HL-60 (cell line): Measurements from ENCODE around the gene VRK3.

ENCODE experiments used
- DNase-seq, 2 experiments: peaks; one replicate each; pipeline ENCODE4 v3.0.0-alpha.2; 2010 to 2020; ENCODE audit warnings: low read depth in 1 of 2, low spot score in 1 of 2
- H3K27ac ChIP-seq: fragments of 250-450 bp; sonication (Bioruptor Pico); replicated peaks from 2 replicates; pipeline ENCODE4 v1.5.1; 2020; ENCODE audit warnings: mild to moderate bottlenecking, moderate library complexity
- H3K27me3 ChIP-seq: fragments of 250-450 bp; sonication (Bioruptor Pico); 2 replicates; pipeline ENCODE4 v1.5.1; 2021; ENCODE audit warnings: mild to moderate bottlenecking, moderate library complexity; ENCODE audit not compliant: insufficient read depth, poor library complexity, severe bottlenecking
- H3K4me3 ChIP-seq: replicated peaks from 2 replicates; pipeline ENCODE4 v1.5.1; 2011; ENCODE audit warnings: mild to moderate bottlenecking, control low read depth, low read length; ENCODE audit not compliant: insufficient read depth
- GABPA ChIP-seq: IDR thresholded peaks from 2 replicates; pipeline ENCODE4 v1.6.1; 2012; ENCODE audit warnings: low read depth
- POLR2AphosphoS5 ChIP-seq: IDR thresholded peaks from 2 replicates; pipeline ENCODE4 v1.6.1; 2012; ENCODE audit warnings: low read depth
- SPI1 ChIP-seq: IDR thresholded peaks from 2 replicates; pipeline ENCODE4 v1.6.1; 2012; ENCODE audit warnings: low read depth, mild to moderate bottlenecking, borderline replicate concordance
- TF ChIP-seq, protein P1 (sequence below): IDR thresholded peaks from one replicate; pipeline ENCODE4 v1.5.1; 2011; ENCODE audit warnings: low read length, control low read depth, inconsistent platforms; ENCODE audit not compliant: insufficient read depth
- TF ChIP-seq, protein P2 (sequence below): IDR thresholded peaks from 2 replicates; pipeline ENCODE4 v1.6.1; 2012; ENCODE audit warnings: low read depth; ENCODE audit not compliant: insufficient replicate concordance

Gene VRK3

DNA sequence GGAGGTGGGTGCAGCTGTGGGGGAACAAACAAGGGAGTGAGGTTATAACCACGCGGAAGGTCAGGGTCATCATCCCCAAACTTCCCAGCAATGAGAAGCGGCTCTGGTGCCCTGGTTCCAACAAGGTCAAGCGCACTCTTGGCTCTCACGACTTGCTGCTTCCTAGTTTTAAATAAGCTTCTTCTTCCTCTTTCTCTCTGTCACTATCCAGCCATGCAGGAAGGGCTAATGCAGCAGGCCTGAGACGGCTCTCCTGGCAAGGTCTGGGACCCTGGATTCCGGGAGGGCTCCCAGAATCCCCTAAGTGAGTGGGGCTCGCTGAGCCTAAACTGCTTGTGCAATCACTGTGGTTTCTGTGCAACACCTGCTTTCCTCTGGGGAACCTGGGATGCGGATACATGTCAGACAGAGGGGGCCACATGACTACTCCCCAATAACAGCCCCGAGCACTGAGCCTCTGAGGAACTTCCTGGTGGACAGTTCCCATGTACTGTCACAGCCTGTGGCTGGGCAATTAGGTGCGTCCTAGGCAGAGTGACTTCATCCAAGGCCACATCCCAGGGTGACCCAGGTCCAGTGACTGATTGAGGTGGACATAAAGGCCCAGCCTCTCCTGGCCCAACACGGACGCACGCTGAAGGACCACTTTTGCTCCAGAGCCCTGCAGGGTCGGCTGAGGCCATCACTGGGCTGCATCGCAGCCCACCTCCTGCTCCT, 24.2 kb downstream of the VRK3 start:
- DNase-seq: peak; percentile 30 to 35
- no peaks in the 10 kb centered on the region for H3K27me3 ChIP-seq
- H3K27ac ChIP-seq: no peak overlapping the region
- TF ChIP-seq, protein P1, sequence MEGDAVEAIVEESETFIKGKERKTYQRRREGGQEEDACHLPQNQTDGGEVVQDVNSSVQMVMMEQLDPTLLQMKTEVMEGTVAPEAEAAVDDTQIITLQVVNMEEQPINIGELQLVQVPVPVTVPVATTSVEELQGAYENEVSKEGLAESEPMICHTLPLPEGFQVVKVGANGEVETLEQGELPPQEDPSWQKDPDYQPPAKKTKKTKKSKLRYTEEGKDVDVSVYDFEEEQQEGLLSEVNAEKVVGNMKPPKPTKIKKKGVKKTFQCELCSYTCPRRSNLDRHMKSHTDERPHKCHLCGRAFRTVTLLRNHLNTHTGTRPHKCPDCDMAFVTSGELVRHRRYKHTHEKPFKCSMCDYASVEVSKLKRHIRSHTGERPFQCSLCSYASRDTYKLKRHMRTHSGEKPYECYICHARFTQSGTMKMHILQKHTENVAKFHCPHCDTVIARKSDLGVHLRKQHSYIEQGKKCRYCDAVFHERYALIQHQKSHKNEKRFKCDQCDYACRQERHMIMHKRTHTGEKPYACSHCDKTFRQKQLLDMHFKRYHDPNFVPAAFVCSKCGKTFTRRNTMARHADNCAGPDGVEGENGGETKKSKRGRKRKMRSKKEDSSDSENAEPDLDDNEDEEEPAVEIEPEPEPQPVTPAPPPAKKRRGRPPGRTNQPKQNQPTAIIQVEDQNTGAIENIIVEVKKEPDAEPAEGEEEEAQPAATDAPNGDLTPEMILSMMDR: no peak
- TF ChIP-seq, protein P2, sequence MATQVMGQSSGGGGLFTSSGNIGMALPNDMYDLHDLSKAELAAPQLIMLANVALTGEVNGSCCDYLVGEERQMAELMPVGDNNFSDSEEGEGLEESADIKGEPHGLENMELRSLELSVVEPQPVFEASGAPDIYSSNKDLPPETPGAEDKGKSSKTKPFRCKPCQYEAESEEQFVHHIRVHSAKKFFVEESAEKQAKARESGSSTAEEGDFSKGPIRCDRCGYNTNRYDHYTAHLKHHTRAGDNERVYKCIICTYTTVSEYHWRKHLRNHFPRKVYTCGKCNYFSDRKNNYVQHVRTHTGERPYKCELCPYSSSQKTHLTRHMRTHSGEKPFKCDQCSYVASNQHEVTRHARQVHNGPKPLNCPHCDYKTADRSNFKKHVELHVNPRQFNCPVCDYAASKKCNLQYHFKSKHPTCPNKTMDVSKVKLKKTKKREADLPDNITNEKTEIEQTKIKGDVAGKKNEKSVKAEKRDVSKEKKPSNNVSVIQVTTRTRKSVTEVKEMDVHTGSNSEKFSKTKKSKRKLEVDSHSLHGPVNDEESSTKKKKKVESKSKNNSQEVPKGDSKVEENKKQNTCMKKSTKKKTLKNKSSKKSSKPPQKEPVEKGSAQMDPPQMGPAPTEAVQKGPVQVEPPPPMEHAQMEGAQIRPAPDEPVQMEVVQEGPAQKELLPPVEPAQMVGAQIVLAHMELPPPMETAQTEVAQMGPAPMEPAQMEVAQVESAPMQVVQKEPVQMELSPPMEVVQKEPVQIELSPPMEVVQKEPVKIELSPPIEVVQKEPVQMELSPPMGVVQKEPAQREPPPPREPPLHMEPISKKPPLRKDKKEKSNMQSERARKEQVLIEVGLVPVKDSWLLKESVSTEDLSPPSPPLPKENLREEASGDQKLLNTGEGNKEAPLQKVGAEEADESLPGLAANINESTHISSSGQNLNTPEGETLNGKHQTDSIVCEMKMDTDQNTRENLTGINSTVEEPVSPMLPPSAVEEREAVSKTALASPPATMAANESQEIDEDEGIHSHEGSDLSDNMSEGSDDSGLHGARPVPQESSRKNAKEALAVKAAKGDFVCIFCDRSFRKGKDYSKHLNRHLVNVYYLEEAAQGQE: peak; percentile 61
- H3K4me3 ChIP-seq: no peak overlapping the region

DNA sequence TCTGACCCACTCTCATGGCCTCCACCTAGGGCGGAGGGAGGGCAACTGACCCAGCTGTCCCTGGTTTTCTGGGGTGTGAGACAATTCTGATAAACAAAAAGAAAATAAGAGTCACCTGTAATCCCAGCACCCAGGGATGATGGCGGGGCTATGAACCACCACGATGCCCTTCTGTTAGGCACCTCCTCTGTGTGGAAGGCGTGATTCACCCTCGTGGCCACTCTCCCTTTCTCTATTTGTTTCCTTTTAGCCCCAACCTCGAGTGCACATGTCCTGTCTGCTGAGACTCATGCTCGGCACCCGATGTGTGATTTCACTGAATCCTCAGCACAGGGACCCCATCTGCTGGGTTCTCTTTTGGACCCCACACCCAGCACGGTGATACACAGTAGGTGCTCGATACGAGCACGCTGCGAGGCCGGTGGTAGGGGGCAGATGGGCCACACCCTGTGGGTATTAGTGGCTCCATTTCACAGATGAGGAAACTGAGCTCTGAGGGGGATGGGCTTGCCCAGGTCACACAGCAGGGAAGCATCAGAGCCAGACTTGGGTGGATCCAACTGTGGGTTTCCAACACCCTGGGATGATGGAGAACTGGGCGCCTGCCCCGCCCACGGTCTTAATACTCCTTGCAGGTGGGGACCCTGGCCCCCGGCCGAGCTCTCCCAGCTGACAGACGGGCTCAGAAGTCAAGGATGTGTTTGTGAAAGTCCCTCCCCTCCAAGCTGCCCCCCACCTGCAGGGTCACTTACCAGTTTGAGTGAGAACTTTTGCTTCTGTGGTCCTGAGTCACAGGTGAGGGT, 24.9 kb downstream of the VRK3 start:
- no peak overlapping the region for H3K27ac ChIP-seq
- no peak for DNase-seq
- no peaks in the 10 kb centered on the region for H3K27me3 ChIP-seq
- no peak overlapping the region for H3K4me3 ChIP-seq
- TF ChIP-seq POLR2AphosphoS5 (no peak), GABPA (no peak), SPI1 (no peak)
- TF ChIP-seq, protein P2: no peak
- TF ChIP-seq, protein P1: no peak

DNA sequence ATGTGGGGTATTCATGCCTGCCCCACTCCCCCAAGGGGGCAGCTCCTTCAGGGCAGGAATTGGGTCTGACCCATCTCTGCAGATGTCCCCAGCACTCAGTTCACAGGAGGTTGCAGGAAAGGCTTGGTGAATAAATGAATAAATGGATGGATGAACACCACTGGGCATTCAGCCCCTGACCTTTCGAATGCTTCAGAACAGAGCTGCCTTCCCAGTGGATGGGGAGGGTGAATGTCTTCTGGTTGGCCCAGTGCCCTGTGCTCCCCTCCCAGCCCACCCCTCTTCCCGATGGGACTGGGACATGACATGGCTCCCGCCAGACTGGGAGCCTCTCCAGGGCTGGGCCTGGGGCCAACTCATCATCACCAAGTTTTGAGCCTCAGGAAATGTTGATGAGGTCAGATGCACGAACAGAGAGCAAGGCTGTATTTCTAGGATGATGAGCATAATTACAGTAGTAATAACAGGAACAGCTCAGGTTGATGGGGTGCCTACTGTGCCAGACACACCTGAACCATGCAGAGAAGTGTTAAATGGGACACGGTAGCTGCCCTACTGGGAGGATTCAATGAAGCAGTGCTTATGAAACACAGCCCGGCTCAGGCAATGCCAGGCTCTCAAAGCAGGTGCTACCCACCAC, 25.7 kb downstream of the VRK3 start:
- H3K27ac ChIP-seq: no peak overlapping the region
- no peaks in the 10 kb centered on the region for H3K27me3 ChIP-seq
- TF ChIP-seq, protein P2: no peak
- TF ChIP-seq POLR2AphosphoS5 (no peak), SPI1 (no peak), GABPA (no peak)
- TF ChIP-seq, protein P1: no peak
- DNase-seq: no peak
- H3K4me3 ChIP-seq: no peak overlapping the region
